ENCODE results near the gene SLC25A43.

SLC25A43 gene

GRCh38 chrX:119500061-119500800 is 101.1 kb downstream of the SLC25A43 start:
- no peak for DNase-seq

DNA sequence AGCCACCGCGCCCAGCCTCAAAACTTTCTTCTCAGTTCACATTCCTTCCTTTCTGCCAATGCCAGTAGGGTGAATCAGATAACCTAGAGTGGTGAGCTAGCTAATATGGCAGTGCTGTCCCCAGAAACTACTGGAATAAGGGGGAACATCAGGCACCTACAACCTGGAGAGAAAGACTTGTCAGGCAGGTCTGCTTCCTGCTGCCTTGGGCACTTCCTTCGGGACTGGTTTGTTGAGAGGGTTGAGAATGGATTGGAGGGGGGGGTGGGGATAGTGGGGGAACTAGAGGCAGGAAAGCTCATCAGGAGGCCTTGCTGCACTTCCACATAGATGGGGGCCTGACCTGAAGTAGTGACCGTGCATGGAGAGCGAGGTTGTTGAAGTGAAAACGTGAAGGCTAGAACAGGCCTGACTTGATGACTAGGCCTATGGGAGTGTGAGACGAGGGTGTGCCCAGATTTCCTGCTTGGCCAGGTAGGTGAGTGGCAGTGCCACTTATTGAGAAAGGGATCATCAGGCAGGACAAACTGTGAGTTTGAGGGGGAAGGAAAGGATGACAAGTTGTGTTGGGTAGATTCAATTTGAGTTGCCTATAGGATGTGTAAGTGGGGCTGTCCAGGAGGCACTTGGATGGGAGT is 102.5 kb downstream of the SLC25A43 start:
- DNase-seq, result no peak

GRCh38 chrX:119502727-119503483 is 103.8 kb downstream of the SLC25A43 start:
- DNase-seq, result no peak

- no peak for DNase-seq
Observed at GRCh38 chrX:119503484-119503861, 104.3 kb downstream of the SLC25A43 start.

Measured in stimulated activated CD4-positive, alpha-beta T cell treated with anti-CD3 and anti-CD28 coated beads, Interleukin-12 subunit alpha, Interleukin-12 subunit beta, amount 100 ng/mL, for 4 hours (primary cell).